EH (cell line): ENCODE measurements around the gene GNAI1.
A peak's percentile ranks its signal among the peaks of the same experiment; 100 is the strongest.

Source experiments
- DNase-seq: peaks from one replicate; pipeline ENCODE4 v3.0.0-alpha.2; 2015; ENCODE audit warnings: low read depth

GNAI1 gene

DNA sequence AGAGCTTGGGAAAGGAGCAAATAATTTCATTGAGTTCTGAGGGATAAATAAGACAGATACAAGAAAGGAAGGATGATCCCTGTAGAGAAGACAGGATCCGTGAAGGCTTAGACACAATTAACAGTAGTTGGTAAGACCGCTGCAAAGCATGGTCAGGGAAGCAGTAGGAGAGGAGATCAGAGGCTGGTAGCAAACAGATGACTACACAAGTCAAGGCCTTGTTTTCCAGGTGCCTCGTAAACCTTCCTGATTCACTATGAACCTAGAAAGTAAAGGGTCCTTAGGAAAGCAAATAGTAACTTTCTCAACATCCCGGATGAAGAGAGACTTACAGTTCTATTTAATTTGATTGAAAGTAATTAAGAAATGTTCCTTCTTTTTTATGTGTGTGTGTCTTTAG, 118.6 kb downstream of the GNAI1 start:
- DNase-seq: no peak

- peak; percentile 41 for DNase-seq
Observed at GRCh38 chr7:80253653-80254052, 119.0 kb downstream of the GNAI1 start.

DNA sequence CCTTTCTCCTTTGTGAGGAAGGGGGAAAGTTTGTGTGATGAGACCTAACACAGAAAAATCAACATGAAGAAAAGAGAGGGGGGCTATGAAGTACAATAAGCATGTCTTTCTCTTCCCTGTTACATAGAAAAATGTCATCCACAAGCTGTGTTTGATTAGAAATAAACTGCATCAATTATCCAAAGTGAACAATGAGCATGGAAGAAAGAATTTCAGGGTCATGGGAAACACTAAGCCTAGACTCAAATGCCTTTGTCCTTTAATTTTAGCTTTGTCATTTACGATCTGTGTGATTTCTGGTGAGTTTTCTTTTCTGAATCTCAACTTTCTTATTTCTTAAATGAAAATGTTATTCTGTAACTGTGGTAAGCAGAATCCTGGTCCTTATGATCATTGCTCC, 121.0 kb downstream of the GNAI1 start:
- DNase-seq: peak; percentile 78

- peak; percentile 92 for DNase-seq
Observed at GRCh38 chr7:80257756-80258155, 123.1 kb downstream of the GNAI1 start.

- no peak for DNase-seq
Observed at GRCh38 chr7:80260606-80261005, 126.0 kb downstream of the GNAI1 start.

GRCh38 chr7:80263333-80263732, 128.7 kb downstream of the GNAI1 start:
- DNase-seq: no peak

DNA sequence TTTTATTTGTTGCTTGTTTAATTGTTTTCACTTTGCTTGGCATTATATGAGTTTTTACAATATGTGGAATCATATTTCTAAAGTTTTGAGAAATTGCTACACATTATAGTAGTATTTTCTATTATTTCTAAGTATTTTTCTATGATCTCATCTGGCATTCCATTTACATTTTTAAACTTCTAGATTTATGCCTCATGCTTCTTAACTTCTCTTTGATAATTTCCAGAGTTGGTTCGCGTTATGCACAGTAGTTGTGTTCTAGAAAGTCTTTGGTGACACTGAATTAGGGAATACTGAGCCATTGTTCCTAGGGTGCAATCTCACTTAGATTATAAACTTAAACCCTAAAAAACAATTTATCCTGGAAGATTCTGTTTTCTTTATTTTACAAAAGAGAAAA, 129.2 kb downstream of the GNAI1 start:
- DNase-seq: no peak

DNA sequence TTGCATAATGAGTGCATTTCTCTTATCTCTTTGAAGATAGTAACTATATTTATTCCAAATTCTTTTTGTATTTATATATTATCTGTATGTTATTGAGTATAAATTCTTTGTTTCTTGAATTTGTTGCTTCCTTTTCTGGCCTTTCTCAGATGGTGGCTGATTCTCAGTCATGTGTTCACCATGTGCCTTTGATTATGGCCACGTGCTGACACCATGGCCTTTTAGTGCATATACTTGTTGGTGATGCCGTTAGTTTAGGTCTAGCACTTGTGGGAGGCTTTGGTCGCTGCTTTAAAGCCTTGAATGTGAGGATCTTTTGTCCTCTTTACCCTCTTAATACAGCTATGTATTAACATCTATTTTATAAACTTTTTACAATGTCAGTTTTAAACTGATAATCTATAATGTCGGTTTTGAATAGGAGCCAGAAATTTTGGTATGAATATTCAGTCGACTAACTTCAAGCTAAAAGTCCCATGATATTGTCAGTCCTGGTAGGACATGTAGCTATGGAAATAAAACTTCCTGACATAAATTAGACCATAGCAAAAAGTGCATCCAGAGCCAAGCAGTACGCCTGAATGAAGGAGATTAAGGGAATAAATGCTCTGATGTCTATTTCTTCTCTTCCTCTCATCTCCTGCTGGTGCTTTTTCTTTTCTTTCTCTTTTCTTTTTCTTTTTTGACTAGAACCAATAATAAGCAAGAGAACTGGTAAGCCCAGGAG, 130.3 kb downstream of the GNAI1 start:
- no peak for DNase-seq

DNA sequence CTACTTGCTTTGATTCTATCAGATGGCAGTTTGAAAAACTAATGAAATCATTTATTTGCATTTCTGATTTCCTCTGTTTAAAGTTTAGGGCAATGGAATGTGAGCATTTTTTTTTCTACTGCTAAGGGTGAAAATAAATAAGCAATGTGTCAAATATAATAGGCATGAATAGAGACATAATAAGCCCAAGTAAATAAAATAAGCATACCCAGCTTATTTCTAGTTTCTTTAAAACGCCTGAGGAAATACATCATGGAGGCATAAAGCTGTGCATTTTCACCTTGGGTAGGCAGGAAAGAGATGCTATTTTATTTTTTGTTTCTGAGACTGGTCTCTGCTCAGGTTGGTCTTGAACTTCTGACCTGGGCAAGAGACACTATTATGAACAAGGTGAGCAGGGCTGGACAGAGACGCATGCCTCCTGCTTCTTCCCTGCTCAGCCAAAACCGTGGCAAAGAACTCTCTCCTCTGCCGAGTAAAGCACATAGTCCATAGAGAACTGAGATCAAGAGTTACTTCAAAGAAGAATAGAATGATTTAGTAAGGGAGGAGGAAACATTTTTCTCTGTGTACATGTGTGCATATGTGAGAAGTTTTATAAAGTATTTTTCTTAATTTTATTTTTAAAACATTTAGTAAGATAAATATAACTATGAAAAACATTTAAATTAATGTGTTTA, 138.1 kb downstream of the GNAI1 start:
- DNase-seq: peak; percentile 53

GRCh38 chr7:80273327-80273726, 138.7 kb downstream of the GNAI1 start:
- peak; percentile 85 for DNase-seq

GRCh38 chr7:80275192-80275605, 140.6 kb downstream of the GNAI1 start:
- peak; percentile 44 for DNase-seq
